WTC11 (cell line): ENCODE results near the gene RBM42.

Experiments
- CTCF ChIP-seq: fragments of 200-600 bp; IDR thresholded peaks from 2 replicates; pipeline ENCODE4 v1.8.0; 2022; ENCODE audit warnings: antibody characterized with exemption
- HMGXB4 ChIP-seq: sonication (generic); formaldehyde crosslinking; IDR thresholded peaks from 2 replicates; pipeline ENCODE4 v1.8.1; 2023; ENCODE audit warnings: mild to moderate bottlenecking, moderate library complexity, missing genetic modification reagents
- NR2C2 ChIP-seq: sonication (generic); formaldehyde crosslinking; IDR thresholded peaks from 2 replicates; pipeline ENCODE4 v1.8.0; 2022; ENCODE audit warnings: mild to moderate bottlenecking, missing genetic modification reagents
- PRRX2 ChIP-seq: fragments of 250-450 bp; sonication (Bioruptor Pico); IDR thresholded peaks from 2 replicates; pipeline ENCODE4 v1.8.0; 2021; ENCODE audit warnings: mild to moderate bottlenecking
- SMAD3 ChIP-seq: sonication (generic); formaldehyde crosslinking; IDR thresholded peaks from 2 replicates; pipeline ENCODE4 v1.8.0; 2022; ENCODE audit warnings: missing genetic modification reagents, mild to moderate bottlenecking, borderline replicate concordance
- ZBTB21 ChIP-seq: sonication (generic); formaldehyde crosslinking; IDR thresholded peaks from 2 replicates; pipeline ENCODE4 v1.8.1; 2023; ENCODE audit warnings: mild to moderate bottlenecking, missing genetic modification reagents, borderline replicate concordance
- TF ChIP-seq, protein P1 (sequence below): sonication (generic); formaldehyde crosslinking; conservative IDR thresholded peaks from 2 replicates; pipeline ENCODE4 v1.8.1; 2022; ENCODE audit warnings: mild to moderate bottlenecking, missing genetic modification reagents
- TF ChIP-seq, protein P2 (sequence below): sonication (generic); formaldehyde crosslinking; IDR thresholded peaks from 2 replicates; pipeline ENCODE4 v1.8.0; 2022; ENCODE audit warnings: mild to moderate bottlenecking, missing genetic modification reagents
- TF ChIP-seq, protein P3 (sequence below): fragments of 250-450 bp; sonication (Bioruptor Pico); IDR thresholded peaks from 2 replicates; pipeline ENCODE4 v1.9.0; 2021; ENCODE audit warnings: moderate library complexity, mild to moderate bottlenecking, inconsistent platforms, borderline replicate concordance
- TF ChIP-seq, protein P4 (sequence below): sonication (generic); formaldehyde crosslinking; IDR thresholded peaks from 2 replicates; pipeline ENCODE4 v1.8.0; 2023; ENCODE audit warnings: missing genetic modification reagents

DNA sequence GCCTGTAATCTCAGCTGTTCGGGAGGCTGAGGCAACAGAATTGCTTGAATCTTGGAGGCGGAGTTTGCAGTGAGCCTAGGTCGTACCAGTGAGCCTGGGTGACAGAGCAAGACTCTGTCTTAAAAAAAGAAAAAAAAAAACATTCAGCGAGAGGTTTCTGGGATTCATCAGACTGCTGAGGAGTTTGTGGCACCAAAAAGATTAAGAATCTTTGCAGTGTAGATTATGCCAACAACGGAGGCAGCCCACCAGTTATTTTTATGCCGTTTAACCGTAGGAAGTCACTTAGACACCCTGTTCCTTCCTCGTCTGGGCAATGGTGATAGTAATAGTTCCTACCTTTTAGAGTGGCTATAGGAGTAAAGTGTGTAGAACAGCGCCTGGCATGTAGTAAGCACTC lies 21.7 kb downstream of the RBM42 start:
- TF ChIP-seq CTCF (no peak), SMAD3 (no peak), NR2C2 (CRISPR knock-in tag) (no peak), HMGXB4 (no peak), ZBTB21 (CRISPR knock-in tag) (no peak), PRRX2 (no peak)
- TF ChIP-seq, protein P1, sequence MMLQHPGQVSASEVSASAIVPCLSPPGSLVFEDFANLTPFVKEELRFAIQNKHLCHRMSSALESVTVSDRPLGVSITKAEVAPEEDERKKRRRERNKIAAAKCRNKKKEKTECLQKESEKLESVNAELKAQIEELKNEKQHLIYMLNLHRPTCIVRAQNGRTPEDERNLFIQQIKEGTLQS (CRISPR knock-in tag), result no peak
- TF ChIP-seq, protein P2, sequence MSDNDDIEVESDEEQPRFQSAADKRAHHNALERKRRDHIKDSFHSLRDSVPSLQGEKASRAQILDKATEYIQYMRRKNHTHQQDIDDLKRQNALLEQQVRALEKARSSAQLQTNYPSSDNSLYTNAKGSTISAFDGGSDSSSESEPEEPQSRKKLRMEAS (CRISPR knock-in tag), result no peak
- TF ChIP-seq, protein P3, sequence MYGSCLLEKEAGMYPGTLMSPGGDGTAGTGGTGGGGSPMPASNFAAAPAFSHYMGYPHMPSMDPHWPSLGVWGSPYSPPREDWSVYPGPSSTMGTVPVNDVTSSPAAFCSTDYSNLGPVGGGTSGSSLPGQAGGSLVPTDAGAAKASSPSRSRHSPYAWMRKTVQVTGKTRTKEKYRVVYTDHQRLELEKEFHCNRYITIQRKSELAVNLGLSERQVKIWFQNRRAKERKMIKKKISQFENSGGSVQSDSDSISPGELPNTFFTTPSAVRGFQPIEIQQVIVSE (CRISPR knock-in tag), result no peak
- TF ChIP-seq, protein P4, sequence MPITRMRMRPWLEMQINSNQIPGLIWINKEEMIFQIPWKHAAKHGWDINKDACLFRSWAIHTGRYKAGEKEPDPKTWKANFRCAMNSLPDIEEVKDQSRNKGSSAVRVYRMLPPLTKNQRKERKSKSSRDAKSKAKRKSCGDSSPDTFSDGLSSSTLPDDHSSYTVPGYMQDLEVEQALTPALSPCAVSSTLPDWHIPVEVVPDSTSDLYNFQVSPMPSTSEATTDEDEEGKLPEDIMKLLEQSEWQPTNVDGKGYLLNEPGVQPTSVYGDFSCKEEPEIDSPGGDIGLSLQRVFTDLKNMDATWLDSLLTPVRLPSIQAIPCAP (CRISPR knock-in tag), result no peak
